ENCODE measurements around the gene GYPB. TPM values are rescaled to one million over a fixed set of nuclear protein-coding genes. Genes with fewer than 3 reads are reported as not detected.
"Not testable (repeated sequence)": the region's sequence is repeated elsewhere in the genome, so short reads cannot be mapped to it uniquely, and the experiment has no call there.

Gene GYPB
- not detected in 2 replicates for total RNA-seq (2014; rRNA removed; shearing (Covaris generic); ENCODE audit: low replicate concordance)

DNA sequence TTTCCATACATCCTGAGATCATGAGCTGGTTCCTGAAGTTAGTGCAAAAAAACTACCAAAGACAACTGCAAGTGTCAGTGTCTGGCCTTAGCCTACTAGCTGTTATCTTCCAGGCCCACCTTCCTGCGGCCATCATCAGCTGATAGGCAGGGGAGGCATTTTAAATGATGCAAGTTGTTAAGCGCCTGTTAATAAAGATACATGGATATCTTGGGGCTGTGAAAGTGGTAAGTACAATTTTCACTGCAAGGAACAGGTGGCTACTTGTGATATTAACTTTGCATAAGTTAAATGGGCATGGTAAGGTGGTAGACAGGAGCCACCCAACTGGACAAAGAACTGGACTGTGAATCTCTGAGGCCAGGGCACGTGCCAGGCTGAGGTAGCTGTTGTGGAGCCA is at the start of gene GYPB:
TSS of gene GYPB (minus strand) at position 104 of the 400 bp plus-strand sequence. CDS start at position 11, 93 bp downstream.
- H3K4me3 ChIP-seq, H3K9me3 ChIP-seq, H3K27me3 ChIP-seq, H3K36me3 ChIP-seq, DNase-seq: not testable (repeated sequence)

- not testable (repeated sequence) for DNase-seq, H3K9me3 ChIP-seq, H3K36me3 ChIP-seq, H3K4me3 ChIP-seq, H3K27me3 ChIP-seq
Observed at GRCh38 chr4:144061556-144061955, 42.4 kb upstream of the GYPB start.

DNA sequence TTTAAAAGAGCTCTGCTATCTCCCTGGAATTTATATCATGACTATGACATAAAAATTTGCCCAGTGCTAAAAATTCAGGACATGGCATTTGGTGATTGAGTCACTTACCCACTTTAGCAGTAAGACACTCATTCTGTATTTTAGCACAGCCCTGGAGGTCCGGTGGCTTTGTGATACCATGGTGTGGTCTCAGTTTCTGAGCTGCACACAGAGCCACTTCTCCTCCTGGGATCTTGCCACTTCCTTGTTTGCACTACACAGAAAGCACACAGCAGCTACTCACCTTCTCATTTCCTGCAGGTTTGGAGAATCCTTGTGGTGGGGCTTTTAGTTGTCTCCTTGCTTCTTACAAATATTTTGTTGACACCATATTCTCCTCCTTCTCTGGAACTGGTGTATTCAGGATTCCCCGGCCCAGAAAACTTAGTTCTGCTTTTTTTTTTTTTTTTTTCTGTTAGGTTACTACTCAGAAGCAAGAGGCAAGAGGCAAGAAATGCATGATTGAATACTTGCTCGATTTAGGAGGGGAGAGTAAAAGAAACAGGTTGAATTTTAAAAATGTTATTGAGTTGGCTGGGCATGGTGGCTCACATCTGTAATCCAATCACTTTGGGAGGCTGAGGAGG is 41.2 kb upstream of the GYPB start:
- H3K36me3 ChIP-seq, H3K4me3 ChIP-seq, H3K9me3 ChIP-seq, DNase-seq, H3K27me3 ChIP-seq: not testable (repeated sequence)

DNA sequence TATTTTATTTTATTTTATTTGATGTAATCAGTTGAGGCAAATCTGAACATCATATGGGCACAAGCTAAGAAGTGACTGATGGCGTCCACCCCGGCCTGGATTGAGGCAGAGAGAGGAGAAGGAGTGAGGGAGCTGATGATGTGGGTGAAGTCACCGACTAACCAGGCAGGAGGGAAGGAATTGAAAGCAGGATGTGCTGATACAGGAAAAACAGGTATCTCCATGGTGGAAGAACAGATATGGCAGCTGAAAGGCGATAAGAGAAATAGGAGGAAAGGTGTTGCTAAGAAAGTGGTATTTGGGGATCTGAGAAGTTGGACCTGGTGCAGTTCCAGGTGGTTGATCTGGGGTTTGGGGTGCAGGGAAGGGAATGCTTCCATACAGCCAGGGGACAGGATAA is 37.6 kb upstream of the GYPB start:
- Histone ChIP-seq H3K27me3 (no peaks in the 10 kb centered on the region), H3K4me3 (no peak overlapping the region), H3K36me3 (no peaks in the 10 kb centered on the region), H3K9me3 (no peaks in the 10 kb centered on the region)
- DNase-seq, result no peak

DNA sequence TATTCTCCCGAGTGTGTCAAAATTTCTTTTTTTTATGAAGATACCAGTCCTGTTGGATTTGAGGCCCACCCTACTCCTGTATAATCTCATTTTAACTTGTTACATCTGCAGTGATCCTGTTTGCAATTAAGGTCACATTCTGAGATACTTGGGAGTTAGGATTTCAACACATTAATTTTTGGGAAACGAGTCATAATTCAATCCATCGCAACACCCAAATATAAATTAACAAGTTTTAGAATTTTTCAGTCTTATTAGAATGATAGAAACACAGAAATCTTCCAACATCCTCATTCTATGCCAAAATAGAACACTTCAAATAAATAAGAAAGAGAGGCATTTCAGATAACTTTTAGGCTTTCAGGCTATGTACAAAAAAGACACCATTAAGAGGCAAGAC is 36.2 kb upstream of the GYPB start:
- not testable (repeated sequence) for H3K4me3 ChIP-seq, H3K9me3 ChIP-seq, H3K27me3 ChIP-seq, H3K36me3 ChIP-seq, DNase-seq

DNA sequence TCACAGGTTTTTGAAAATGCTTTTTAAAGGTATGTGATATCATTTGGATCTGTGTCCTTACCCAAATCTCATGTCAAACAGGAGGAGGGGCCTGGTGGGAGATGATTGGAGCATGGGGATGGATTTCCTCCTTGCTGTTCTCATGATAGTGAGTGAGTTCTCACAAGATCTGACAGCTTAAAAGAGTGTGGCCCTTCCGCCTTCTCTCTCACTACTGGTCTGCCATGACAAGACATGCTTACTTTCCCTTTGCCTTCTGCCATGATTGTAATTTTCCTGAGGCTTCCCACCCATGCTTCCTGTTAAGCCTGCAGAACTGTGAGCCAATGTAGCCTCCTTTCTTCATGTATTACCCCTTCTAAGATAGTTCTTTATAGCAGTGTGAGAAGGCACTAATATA is 32.3 kb upstream of the GYPB start:
- H3K4me3 ChIP-seq, H3K27me3 ChIP-seq, H3K36me3 ChIP-seq, DNase-seq, H3K9me3 ChIP-seq: not testable (repeated sequence)

DNA sequence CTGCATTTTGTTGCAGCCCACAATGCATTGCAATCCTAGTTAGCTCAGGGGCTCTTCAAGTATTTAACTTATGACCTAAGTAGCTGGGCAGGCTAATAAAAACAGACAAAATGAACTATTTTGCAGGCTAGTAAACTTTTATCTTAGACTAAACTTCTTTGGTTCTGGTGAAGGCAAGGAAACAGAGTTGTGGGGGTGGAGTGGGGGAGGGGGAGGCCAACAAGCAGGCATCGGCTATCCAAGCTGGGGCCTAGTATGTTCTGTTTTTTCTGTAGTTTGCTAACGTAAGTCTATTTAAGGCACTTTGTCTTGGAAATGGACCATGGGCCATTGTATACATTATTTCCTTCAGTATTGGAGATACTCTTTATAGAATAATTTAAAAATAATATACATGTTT is 31.5 kb upstream of the GYPB start:
- DNase-seq, H3K4me3 ChIP-seq, H3K9me3 ChIP-seq, H3K27me3 ChIP-seq, H3K36me3 ChIP-seq: not testable (repeated sequence)

- not testable (repeated sequence) for H3K36me3 ChIP-seq, DNase-seq, H3K9me3 ChIP-seq, H3K27me3 ChIP-seq, H3K4me3 ChIP-seq
Observed at GRCh38 chr4:144049495-144050424, 30.6 kb upstream of the GYPB start.

DNA sequence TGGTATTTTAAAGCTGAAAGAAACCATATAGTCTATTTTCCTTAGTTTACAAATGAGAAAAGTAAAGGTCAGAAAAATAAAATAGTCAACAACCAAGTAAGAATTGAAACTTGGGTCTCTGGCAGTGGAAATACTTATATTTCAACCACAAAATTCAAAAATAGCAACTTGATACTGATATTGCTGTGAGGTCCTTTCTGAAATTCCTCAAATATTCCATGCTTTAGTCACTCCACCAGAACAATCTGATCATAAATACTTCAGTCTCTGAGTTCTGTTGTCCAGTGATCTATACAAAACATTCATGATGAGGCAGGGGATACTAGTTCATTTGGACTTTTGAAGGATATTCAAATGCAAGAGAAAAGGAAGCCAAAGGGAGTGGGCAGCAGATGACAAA is 25.8 kb upstream of the GYPB start:
- DNase-seq, H3K36me3 ChIP-seq, H3K4me3 ChIP-seq, H3K27me3 ChIP-seq, H3K9me3 ChIP-seq: not testable (repeated sequence)

GRCh38 chr4:144032580-144032979 is 13.4 kb upstream of the GYPB start:
- not testable (repeated sequence) for H3K27me3 ChIP-seq, DNase-seq, H3K9me3 ChIP-seq, H3K36me3 ChIP-seq, H3K4me3 ChIP-seq

- H3K4me3 ChIP-seq, H3K27me3 ChIP-seq, H3K36me3 ChIP-seq, H3K9me3 ChIP-seq, DNase-seq: not testable (repeated sequence)
Observed at GRCh38 chr4:144031875-144032274, 12.7 kb upstream of the GYPB start.

DNA sequence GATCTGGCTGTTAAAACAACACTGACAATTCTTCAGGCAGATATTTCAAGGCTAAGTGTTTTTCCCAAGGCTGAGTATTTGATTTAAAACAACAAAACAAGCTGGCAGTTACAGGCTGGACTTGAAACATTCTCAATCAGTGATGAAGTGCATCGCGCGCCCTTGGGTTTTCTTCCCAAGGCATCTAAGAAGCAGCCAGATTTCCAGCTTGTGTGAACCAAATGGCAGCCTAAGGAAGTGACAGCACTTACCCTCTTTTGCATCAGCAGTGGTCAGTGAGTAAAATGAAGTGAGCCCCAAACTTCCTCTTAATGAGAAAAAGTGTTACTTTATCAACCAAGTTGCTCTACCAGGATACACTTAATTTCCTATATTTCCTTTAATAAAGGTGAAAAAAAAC is 12.2 kb upstream of the GYPB start:
- not testable (repeated sequence) for DNase-seq

GRCh38 chr4:144030708-144031107 is 11.5 kb upstream of the GYPB start:
- not testable (repeated sequence) for H3K27me3 ChIP-seq, H3K9me3 ChIP-seq, DNase-seq, H3K36me3 ChIP-seq, H3K4me3 ChIP-seq

More for the DNA sequence above, 12.2 kb upstream of the GYPB start:
- not testable (repeated sequence) for H3K9me3 ChIP-seq, H3K4me3 ChIP-seq, H3K27me3 ChIP-seq, H3K36me3 ChIP-seq

GRCh38 chr4:144026682-144027081 is 7.5 kb upstream of the GYPB start:
- not testable (repeated sequence) for H3K36me3 ChIP-seq, DNase-seq

DNA sequence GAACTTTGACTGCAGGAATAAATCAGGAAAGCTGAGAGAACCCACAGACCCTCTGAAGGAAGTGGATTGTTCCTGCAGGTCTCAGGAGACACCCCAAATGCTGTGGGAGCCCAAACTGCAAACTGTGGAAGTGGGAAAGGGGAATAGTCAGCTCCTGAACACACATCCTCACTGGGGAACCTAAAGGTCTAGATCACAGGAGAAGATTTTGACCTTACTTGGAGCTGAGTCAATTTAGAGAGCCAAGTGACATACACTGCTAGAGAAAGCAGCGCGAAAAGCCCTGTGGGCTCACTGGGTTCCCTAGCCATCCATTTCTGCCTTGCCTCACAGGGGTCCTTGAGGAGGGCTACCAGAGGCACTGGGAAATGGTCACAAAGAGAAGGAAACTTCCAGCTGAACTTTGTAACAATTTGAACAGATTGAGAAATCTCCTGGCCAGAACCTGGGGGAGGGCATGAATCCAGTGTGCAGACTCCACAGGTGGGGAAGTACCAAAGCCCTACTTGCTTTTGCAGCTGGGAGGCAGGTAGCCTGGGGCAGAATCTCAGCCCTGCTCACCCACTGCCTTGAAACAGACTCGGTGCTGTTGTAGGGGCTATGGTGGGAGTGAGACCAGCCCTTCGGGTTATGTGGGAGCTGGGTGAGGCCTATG is 5.3 kb upstream of the GYPB start:
- not testable (repeated sequence) for H3K27me3 ChIP-seq, DNase-seq, H3K4me3 ChIP-seq

More at GRCh38 chr4:144026682-144027081, 7.5 kb upstream of the GYPB start:
- H3K27me3 ChIP-seq, H3K4me3 ChIP-seq, H3K9me3 ChIP-seq: not testable (repeated sequence)

GRCh38 chr4:144022772-144023400 is 3.7 kb upstream of the GYPB start:
- H3K9me3 ChIP-seq, H3K36me3 ChIP-seq, H3K27me3 ChIP-seq, DNase-seq, H3K4me3 ChIP-seq: not testable (repeated sequence)

More for the DNA sequence above, 5.3 kb upstream of the GYPB start:
- H3K9me3 ChIP-seq, H3K36me3 ChIP-seq: not testable (repeated sequence)

Data from MG63 (cell line).